Caki2 (cell line): ENCODE measurements around the gene BTBD3. TPM values are rescaled to one million over a fixed set of nuclear protein-coding genes. Genes with fewer than 3 reads are reported as not detected.

Source experiments
- DNase-seq: peaks from one replicate; pipeline ENCODE4 v3.0.0-alpha.2; 2015; ENCODE audit warnings: low read depth
- in situ Hi-C: cut with HindIII; loops from 2 replicates; pipeline ENCODE4 v1.10.0; 2016; ENCODE audit warnings: low sequenced_read_pairs, low pct_unique_long_range_greater_than_20kb, mixed read lengths
- total RNA-seq: library from RNA; depleted of rRNA; stranded (reverse); fragments of >200 nt; shearing (Covaris generic); gene quantifications from 2 replicates; pipeline ENCODE4 v1.2.3, GENCODE V29; 2014; ENCODE audit warnings: low replicate concordance

Gene BTBD3
- total RNA-seq, 1 experiment from 2014 or later, result 21.7 TPM

GRCh38 chr20:11949711-11950110, 32.0 kb downstream of the BTBD3 start:
- DNase-seq, result no peak
- in situ Hi-C loops, result no loop called here

GRCh38 chr20:11951696-11952095, 34.0 kb downstream of the BTBD3 start:
- in situ Hi-C loops, result no loop called here
- no peak for DNase-seq

DNA sequence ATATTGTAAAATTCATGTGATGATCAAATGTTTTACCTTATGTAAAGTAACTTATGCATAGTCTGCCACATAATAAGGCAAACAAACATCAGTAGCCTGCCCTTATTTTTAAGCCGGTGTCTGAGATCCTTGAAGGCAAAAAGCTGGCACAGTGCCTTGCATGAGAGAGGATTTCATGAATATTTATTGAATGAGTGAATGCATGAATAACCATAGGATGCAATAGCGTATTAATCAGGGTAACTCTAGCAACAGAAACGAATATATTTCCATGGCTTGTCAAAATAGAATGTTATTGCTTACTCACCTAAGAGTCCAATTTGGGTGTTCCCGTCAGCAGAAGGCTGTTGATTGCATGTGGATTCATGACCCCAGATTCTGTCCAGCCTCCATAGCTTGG, 34.9 kb downstream of the BTBD3 start:
- in situ Hi-C loops, result no loop called here

DNA sequence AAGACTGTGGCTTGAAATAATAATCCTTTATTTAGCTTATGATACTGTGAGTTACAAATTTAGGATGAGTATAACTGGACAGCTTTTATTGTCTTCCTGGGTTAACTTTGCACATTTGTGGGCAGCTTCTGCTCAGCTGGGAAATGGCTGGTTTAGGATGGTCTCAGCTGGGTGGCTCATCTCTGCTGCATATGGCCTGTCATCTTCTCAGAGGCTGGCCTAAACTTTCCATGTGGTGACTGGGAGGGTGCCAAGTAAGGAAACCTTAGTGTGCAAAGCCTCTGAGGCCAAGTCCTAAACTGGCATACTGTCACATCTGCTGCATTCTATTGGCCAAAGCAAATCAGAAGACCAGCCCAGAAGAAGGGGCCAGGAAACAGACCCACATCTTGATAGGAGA, 40.2 kb downstream of the BTBD3 start:
- no peak for DNase-seq
- in situ Hi-C loops, result no loop called here

More for the DNA sequence above, 34.9 kb downstream of the BTBD3 start:
- DNase-seq, result no peak

DNA sequence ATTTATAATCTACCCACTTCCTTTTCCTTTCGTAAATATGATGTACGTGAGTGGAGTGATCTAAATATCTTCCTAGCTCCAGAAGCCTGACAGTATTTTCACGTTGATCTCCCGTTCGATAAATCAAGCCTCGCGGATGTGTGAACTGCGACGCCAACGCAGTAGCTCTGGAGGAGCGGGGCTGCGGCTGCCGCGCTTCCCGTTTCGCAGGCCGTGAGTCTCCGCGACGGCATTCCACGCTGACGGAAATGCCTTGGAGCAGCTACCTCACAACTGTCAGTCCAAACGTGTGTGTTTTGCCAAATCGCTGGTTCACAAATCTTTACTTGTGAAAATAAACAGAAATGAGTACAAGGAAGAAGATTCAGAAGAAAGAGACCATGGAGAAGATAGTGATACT, 41.2 kb downstream of the BTBD3 start:
- in situ Hi-C loops, result no loop called here
- no peak for DNase-seq

- in situ Hi-C loops, result no loop called here
- DNase-seq, result no peak
These were observed 47.9 kb downstream of the BTBD3 start for GRCh38 chr20:11965602-11966001.

DNA sequence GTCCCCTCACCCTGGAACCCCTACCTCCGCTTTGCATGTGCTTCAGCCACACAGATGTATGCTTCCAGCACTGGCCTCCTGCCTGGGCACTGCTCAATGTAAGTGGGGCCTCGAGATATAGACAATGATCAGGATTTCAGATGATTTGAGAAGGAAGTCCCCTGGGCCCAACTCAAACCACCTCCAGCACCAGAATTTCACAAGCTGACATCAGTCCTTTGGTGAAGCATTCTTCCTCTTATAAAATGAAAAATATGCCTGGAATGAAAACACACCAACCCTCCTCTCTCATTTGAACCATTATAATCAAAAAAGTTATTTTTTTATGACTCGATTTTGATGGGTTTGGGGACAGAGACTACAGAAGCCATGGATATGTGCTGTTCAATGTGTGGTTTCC, 48.5 kb downstream of the BTBD3 start:
- DNase-seq, result no peak
- in situ Hi-C loops, result no loop called here

DNA sequence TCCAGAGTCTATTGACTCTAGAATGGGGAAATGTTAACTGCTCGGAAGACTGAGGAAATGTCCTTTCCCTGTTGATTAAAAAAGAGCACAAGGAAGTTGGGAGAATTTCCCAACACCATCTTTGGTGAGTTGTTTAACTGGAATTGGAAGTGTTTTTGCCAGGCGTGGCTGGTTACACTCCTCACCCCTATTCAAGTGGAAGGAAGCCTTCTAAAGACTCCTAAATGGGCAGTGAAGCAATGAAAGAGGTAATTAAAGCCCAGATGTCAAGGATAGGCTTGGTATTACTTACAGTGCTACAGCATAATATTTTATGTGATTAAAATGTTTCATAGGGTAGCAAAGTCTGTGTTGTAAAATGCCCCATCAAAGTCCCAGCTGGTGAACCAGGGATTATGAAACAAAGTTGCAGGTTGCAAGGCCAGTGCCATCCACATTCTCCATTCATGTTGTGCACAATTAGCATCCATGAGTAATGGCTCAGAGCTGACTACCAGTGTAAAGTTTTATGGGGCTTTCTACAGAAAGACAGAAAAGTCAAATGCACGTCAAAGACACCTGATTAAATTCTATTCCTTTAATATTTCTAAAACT, 52.6 kb downstream of the BTBD3 start:
- in situ Hi-C loops, result no loop called here
- no peak for DNase-seq

DNA sequence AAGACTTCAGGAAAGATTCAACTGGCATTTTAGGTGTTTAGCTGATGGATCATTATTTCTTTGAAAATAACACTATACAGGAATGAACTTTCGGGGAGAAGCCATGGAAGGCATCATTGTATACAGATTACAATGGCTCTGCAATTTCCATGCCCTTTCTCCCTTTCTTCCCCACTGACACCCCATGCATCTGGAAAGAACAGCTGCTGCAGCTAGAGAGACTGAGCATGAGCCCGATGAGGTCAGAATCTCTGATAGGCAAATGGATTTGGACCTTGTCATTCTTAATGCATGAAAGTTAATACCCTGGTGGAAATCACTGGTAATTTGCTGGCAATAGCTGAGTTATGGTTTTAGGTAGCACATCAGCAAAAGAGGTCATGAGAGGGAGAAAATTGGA, 54.8 kb downstream of the BTBD3 start:
- DNase-seq, result no peak
- in situ Hi-C loops, result no loop called here
